GM19099 (cell line): ENCODE data around the gene AKNAD1.

Experiments
- POLR2A ChIP-seq: IDR thresholded peaks from 3 replicates; pipeline ENCODE4 v1.6.1; 2011; ENCODE audit warnings: low read depth; ENCODE audit not compliant: insufficient read length; ENCODE audit errors: extremely low read depth

Gene AKNAD1

GRCh38 chr1:108878160-108878469 is 21.2 kb upstream of the AKNAD1 start:
- TF ChIP-seq POLR2A, result no peak

DNA sequence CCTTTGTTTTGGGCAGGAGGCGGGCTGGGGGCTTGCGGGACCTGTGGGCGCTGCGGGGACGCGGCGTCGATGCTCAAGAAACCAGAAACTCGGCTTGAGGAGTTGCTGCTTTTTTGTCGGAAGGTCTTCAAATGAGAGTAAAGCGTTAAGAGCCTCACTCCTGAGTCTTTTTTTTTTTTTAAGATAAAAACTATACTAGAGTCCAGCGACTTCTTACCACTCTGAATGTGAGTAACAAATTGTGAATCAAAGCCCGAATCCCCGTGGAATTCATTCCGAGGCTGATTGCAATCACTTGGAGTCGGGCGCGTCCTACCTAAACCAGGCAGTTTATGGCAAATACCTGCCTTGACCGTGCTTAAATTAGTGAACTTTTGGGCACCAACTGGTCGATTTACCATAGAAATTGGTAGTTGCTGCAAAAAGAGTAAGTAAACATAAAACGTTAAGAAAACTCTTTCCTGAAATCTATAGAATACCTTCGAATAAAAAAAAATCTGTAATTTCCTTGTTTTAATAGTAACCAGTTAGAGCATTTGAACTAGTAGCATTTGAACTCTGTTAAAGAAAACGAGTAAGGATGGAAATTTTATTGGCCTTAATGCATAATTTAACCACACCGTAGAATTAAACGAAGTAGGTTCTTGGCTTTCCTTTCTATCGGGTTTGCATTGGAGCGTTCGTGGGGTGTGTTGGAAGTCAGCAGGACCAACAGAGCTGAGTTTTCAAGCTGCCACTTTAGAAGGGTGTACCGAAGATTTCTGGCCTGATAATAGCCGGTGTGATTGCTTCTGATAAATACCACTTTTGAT is 20.7 kb upstream of the AKNAD1 start:
- no peak for TF ChIP-seq POLR2A

DNA sequence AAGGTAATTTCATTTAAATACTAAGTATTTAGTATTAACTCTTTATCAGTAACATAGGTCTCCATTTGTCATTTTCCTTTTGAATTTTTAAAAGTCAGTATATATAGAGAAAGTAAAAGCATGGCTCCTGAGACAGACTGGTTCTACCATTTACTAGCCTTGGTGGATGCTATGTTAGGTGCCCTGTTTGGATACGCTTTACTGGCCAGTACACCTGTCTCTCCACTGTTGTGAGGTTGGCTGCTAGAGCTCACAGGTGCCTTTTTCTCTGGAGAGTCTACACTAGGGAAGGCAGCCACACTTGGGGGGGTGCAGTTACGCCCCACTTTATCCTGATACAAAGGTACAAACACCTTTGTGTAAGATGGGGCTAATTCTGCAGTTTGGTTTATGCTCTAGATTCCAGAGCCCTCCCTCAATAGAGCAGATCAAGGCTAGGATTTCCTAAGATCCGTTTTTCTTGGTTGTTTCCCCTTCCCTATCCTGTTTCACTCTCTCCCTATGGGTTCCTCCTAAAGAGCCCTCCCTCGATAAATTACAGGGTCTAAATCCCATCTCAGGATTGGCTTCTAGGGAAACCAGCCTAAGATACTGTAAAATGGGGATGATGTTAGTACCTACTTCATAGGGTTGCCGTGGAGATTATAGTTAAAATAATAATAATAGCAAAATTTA is 14.3 kb upstream of the AKNAD1 start:
- TF ChIP-seq POLR2A, result no peak

DNA sequence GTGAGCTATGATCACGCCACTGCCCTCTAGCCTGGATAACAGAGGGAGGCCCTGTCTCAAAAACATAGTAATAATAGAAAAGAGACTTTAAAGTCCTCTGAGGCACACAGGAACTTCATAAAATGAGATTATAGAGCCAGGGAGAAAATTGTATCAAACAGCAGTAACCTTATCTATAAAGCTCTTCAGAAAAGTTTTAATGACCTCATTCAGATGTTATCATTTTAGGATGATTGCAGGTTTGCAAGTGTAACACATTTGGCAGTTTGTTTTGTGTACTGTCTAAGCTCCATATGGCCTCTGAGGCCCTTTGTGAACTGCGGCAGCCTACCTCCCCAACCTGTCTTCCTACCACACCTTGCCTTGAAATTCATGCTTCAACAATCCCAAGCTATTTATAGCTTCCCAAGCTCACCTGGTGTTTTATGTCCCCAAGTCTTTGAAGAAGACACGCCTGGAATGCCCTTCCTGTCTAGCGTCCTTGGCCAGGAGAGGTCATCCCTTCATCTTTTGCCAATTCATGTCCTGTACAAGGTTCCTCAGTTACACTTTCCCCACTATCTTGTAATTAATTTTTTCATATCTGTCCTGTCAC is 8.5 kb upstream of the AKNAD1 start:
- no peak for TF ChIP-seq POLR2A

GRCh38 chr1:108863984-108864383 is 7.1 kb upstream of the AKNAD1 start:
- TF ChIP-seq POLR2A, result no peak

DNA sequence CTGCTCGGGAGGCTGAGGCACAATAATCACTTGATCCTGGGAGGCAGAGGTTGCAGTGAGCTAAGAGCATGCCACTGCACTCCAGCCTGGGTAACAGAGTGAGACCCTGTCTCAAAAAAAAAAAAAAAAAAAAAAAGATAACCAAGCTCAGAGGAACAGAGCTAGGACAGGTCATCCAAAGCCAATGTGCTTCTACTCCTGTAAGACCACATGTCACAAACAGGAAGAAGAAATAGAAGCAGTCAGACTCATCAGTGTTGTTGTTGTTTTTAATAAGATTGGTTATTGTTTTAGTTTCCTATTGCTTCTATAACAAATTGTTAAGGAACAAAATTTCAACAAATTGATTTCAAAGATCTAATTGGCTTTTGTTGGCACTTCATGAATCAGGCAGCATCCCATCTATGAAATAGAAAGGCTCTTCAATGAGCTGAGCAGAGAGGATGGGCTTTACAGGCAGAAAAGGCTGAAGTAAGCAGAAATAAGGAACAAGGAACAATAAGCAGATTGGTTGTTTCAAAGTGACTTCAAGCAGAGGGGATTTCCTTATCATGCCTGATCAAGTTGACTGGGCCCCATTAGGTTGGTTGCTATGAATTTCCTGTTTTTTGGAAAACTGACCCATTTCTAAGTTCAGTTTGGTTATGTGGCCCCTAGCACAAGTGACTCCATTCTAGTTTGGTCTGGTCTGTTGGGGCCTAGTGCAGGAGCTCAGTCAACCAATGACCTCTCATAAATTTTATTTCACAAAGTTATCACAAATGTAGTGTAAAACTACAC is 6.0 kb upstream of the AKNAD1 start:
- no peak for TF ChIP-seq POLR2A

GRCh38 chr1:108862017-108862610 is 5.2 kb upstream of the AKNAD1 start:
- TF ChIP-seq POLR2A, result no peak

GRCh38 chr1:108861566-108861965 is 4.7 kb upstream of the AKNAD1 start:
- TF ChIP-seq POLR2A, result no peak

GRCh38 chr1:108860190-108860907 is 3.5 kb upstream of the AKNAD1 start:
- no peak for TF ChIP-seq POLR2A

DNA sequence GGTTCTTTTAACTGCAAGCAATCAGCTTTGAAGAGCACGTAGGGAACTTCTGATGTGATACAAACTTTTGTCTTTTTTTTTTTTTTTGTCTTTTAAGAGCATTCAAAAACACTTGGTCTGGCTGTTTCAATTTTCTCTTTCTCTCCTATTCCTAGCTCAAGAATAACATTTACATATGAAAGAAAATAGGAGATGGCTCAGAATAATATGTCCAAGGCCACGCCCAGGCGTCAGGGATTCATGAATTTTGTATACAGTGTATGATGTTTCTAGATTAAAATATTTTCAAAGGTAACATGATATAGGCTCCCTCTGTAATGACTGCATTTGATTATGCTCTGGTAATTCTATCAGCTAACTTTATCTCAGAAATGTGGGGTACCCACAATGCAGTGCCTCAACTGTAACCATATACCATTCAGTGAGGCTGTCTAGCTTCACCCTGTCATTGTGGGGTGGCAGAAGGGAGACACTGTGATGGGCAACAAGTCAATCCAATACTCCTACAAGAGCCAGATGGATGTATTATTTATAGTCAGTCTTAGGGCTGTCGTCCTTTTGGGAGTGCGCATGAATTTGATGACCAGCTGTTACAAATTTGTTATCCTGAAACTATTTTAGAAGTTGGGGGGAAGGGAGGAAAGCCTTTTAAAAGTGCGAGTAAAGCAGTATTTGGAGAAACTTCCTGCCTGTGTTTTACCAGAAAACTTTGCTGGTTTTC is 1.5 kb upstream of the AKNAD1 start:
- TF ChIP-seq POLR2A, result no peak

DNA sequence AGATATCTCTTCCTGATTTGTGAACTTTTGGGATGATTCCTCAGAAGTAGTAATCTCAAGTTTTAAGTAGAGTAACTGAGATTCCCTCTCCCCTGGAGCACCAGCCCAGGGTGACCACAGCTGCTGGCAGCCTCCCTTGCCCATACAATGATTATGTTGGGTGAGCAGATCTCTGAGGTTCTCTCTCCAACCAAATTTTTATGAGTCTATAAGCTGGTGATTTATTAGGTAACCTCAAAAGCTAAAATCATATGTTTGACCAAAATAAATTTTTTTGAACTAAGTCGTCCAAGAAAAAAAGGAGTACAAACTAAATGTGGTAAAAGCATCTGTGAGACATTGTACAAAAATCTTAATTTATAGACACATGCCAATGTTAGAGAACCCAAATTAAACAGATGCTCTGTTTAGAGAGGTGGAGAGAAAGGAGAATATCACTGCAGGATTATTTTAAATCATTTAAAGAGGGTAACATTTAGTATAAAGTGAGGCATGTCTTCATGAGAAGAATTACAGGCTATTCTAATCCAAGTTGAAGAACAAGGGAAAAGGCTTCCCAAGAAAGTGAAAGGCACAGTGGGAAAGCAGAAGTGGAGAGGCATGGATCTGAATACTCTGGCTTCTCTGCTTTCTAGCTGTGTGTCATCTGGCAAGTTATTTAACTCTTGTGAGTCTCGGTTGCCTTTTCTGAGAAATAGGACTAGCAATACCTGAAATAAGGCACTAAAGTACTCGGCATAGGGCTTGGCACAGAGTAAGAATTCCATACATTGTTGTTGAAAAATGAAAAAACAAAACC is 2.5 kb downstream of the AKNAD1 start:
- no peak for TF ChIP-seq POLR2A

DNA sequence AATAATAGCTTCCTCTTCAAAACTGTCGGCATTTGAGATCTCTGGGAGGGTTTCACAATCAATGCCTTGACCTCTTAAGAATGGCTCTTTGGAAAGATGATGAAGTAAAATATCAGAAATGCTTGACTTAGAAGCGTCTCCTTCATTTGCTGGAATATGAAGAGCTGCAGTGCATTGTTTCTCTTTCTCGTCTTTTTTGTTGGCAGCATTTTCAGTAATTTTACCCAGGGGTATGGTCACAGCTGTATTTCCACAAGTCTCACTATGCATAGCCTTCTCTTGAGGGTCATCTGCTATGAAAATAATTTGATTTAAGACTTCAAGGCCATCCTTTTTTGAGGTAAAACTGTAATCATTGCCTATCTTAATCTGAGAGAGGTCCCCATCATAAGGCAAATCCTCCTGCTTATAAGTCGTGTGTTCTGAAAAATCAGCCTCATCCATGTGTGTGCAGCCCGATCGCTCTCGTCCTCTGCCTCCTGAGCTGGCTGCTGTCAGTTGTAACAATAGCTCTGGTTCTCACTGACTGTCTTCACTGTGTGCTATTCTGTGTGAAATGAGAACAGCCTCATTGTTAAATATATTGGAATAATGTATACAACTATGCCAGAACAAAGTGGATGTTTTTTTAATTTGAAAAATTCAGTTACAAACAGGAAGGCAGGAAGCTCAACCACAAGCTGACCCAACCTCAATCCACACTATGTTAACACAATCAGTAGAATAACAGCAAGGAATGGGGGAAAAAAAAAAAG is 4.5 kb downstream of the AKNAD1 start:
- no peak for TF ChIP-seq POLR2A
